Smooth muscle cell (in vitro differentiated cells): ENCODE data around the gene NPAS3. TPM values are rescaled to one million over a fixed set of nuclear protein-coding genes. Genes with fewer than 3 reads are reported as not detected.

ENCODE experiments used
- DNase-seq: peaks from one replicate; lab custom pipeline; 2025; ENCODE audit not compliant: unreplicated experiment; lab: John Stamatoyannopoulos, UW
- H2AFZ ChIP-seq: fragments of 200-600 bp; sonication (generic); 2 replicates; pipeline ENCODE4 v1.6.0; 2016; ENCODE audit warnings: antibody characterized with exemption, low read depth, mild to moderate bottlenecking
- H3F3A ChIP-seq: fragments of 200-600 bp; sonication (generic); 2 replicates; pipeline ENCODE4 v1.6.0; 2017; ENCODE audit warnings: antibody characterized with exemption, low read depth
- H3K27ac ChIP-seq: fragments of 200-600 bp; sonication (generic); 2 replicates; pipeline ENCODE4 v1.5.1; 2016; ENCODE audit warnings: low read depth, mild to moderate bottlenecking
- H3K27me3 ChIP-seq: fragments of 200-600 bp; sonication (generic); 2 replicates; pipeline ENCODE4 v1.6.1; 2016; ENCODE audit warnings: low read depth, mild to moderate bottlenecking
- H3K36me3 ChIP-seq: fragments of 200-600 bp; sonication (generic); 2 replicates; pipeline ENCODE4 v1.5.1; 2016; ENCODE audit warnings: low read depth
- H3K4me1 ChIP-seq: fragments of 200-600 bp; sonication (generic); 2 replicates; pipeline ENCODE4 v1.5.1; 2016; ENCODE audit warnings: low read depth
- H3K4me2 ChIP-seq: fragments of 200-600 bp; sonication (generic); 2 replicates; pipeline ENCODE4 v1.6.0; 2016; ENCODE audit warnings: mild to moderate bottlenecking
- H3K4me3 ChIP-seq: fragments of 200-600 bp; sonication (generic); 2 replicates; pipeline ENCODE4 v1.5.1; 2016; ENCODE audit warnings: mild to moderate bottlenecking
- H3K79me2 ChIP-seq: fragments of 200-600 bp; sonication (generic); 2 replicates; pipeline ENCODE4 v1.6.0; 2016; ENCODE audit warnings: low read depth, mild to moderate bottlenecking
- H3K9ac ChIP-seq: fragments of 200-600 bp; sonication (generic); 2 replicates; pipeline ENCODE4 v1.6.0; 2016; ENCODE audit warnings: low read depth
- H3K9me3 ChIP-seq: fragments of 200-600 bp; sonication (generic); replicated peaks from 2 replicates; pipeline ENCODE4 v1.5.1; 2016; ENCODE audit warnings: low read depth
- H4K20me1 ChIP-seq: fragments of 200-600 bp; sonication (generic); 2 replicates; pipeline ENCODE4 v1.6.0; 2016; ENCODE audit warnings: low read depth
- WGBS: methylation state at CpG from one replicate; pipeline ENCODE4 v1.1.7; 2016; ENCODE audit warnings: low lambda C conversion rate; 5-methylcytosine and 5-hydroxymethylcytosine counted together
- polyA plus RNA-seq: library from polyadenylated mRNA; unstranded; fragments of >200 nt; fragmentation: Nextera tagmentation; extraction: Ambion mirVana; gene quantifications from 2 replicates; pipeline ENCODE4 v1.2.1, GENCODE V29; 2016
- total RNA-seq: library from RNA; depleted of rRNA; stranded (reverse); fragments of >200 nt; gene quantifications from 2 replicates; pipeline ENCODE4 v1.2.3, GENCODE V29; 2014
- TF ChIP-seq, protein P1 (sequence below): fragments of 200-600 bp; sonication (generic); IDR thresholded peaks from 2 replicates; pipeline ENCODE4 v1.5.1; 2017; ENCODE audit warnings: borderline replicate concordance, mild to moderate bottlenecking, antibody characterized with exemption; ENCODE audit not compliant: insufficient read depth, poor library complexity, severe bottlenecking

NPAS3 gene
- total and polyA plus RNA-seq, 2 experiments from 2014 or later: 0.79 to 2.0 TPM

DNA sequence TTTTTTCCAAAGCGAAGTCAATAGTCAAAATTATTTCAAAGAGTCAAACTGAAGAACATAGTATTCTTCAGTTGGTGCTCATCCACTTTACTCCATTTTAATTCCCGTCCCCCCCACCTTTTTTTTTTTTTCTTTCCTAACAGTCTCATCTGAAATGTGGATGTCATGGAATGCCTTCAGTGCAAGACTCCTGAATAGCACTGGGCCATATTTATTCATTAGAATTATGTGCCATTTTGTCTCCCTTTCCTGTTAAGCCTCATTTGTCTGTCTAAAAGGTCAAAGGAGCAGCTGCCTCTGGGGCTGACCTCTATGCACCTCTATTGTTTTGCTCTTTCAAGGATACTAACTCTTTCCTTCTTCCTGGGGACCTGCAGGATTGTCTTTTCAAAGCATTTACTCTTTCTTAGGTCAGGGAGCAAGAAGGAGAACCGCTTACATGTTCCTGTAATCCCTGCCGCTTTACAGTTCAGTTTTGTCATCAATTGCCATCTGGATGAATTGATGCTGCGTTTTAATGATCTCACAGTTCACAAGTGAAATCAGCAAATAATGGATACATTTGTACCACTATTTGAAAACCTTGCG lies 310.6 kb downstream of the NPAS3 start:
- WGBS: 91% methylated on average over 6 of the region's 6 CpGs

DNA sequence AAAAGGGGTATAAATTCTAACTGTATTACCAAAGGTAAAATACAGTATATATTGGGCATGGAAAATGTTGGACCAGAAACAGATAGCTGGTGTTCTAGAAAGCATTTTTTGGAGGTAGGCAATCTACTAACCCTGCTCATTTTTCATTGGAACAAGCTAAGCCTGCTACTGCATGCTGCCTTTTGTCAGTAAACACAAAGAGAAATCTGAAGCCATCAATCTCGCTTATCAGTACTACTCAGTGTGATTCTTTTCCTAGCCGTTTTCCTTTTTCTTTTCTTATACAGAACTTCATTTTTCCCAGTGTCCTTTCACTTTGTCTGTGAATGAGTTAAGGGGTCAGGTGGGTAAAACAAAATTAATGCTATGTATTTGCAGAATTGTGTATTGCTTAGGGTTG lies 312.3 kb downstream of the NPAS3 start:
- Histone ChIP-seq H3K27me3 (no peaks in the 10 kb centered on the region), H3K79me2 (no peaks in the 10 kb centered on the region), H3K4me2 (no peak overlapping the region), H3F3A (no peaks in the 10 kb centered on the region), H3K4me1 (peaks cover 30% of the 10 kb centered on the region), H4K20me1 (no peaks in the 10 kb centered on the region), H3K4me3 (no peak overlapping the region), H3K36me3 (no peaks in the 10 kb centered on the region), H3K9me3 (no peaks in the 10 kb centered on the region), H3K27ac (no peak overlapping the region), H3K9ac (no peak overlapping the region), H2AFZ (no peak overlapping the region)
- TF ChIP-seq, protein P1, sequence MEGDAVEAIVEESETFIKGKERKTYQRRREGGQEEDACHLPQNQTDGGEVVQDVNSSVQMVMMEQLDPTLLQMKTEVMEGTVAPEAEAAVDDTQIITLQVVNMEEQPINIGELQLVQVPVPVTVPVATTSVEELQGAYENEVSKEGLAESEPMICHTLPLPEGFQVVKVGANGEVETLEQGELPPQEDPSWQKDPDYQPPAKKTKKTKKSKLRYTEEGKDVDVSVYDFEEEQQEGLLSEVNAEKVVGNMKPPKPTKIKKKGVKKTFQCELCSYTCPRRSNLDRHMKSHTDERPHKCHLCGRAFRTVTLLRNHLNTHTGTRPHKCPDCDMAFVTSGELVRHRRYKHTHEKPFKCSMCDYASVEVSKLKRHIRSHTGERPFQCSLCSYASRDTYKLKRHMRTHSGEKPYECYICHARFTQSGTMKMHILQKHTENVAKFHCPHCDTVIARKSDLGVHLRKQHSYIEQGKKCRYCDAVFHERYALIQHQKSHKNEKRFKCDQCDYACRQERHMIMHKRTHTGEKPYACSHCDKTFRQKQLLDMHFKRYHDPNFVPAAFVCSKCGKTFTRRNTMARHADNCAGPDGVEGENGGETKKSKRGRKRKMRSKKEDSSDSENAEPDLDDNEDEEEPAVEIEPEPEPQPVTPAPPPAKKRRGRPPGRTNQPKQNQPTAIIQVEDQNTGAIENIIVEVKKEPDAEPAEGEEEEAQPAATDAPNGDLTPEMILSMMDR: no peak
- DNase-seq: no peak
- WGBS: 74% methylated on average over 2 of the region's 2 CpGs

More for the DNA sequence above, 310.6 kb downstream of the NPAS3 start:
- Histone ChIP-seq H3K4me3 (no peak overlapping the region), H3K4me2 (no peak overlapping the region), H4K20me1 (no peaks in the 10 kb centered on the region), H3K79me2 (no peaks in the 10 kb centered on the region), H3K9ac (no peak overlapping the region), H3K9me3 (no peaks in the 10 kb centered on the region), H3K36me3 (no peaks in the 10 kb centered on the region), H3K27ac (no peak overlapping the region), H3K4me1 (peaks cover 30% of the 10 kb centered on the region), H2AFZ (no peak overlapping the region), H3K27me3 (no peaks in the 10 kb centered on the region), H3F3A (no peaks in the 10 kb centered on the region)
- TF ChIP-seq, protein P1: no peak
- DNase-seq: no peak

DNA sequence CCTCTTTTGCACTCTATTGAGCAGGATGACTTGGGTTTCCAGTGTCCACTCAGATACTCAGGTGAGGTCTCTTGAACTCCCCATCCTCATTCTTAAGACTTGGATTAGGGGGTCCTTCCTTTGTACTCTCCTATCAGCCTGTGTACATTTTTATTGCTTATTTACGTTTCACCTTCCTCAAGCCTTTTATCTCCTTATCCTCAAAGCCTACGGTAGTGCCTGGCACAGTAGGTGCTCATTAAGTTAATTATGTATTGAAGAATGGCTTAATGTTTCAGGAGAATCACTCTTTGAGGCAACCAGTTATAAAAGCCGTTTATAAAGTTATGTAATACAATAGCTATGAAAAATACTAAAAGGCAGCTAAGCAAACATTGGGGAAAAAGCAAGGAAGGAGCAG lies 315.7 kb downstream of the NPAS3 start:
- no peaks in the 10 kb centered on the region for H3K79me2 ChIP-seq
- H3K36me3 ChIP-seq: no peaks in the 10 kb centered on the region
- 75% methylated on average over 3 of the region's 3 CpGs for WGBS
- H3F3A ChIP-seq: no peaks in the 10 kb centered on the region
- H4K20me1 ChIP-seq: no peaks in the 10 kb centered on the region
- H3K4me2 ChIP-seq: no peak overlapping the region
- H3K27me3 ChIP-seq: no peaks in the 10 kb centered on the region
- H2AFZ ChIP-seq: no peak overlapping the region
- TF ChIP-seq, protein P1: no peak
- H3K4me1 ChIP-seq: peaks cover 22% of the 10 kb centered on the region
- no peak overlapping the region for H3K9ac ChIP-seq
- no peak overlapping the region for H3K4me3 ChIP-seq
- DNase-seq: no peak
- H3K9me3 ChIP-seq: no peaks in the 10 kb centered on the region
- H3K27ac ChIP-seq: no peak overlapping the region

DNA sequence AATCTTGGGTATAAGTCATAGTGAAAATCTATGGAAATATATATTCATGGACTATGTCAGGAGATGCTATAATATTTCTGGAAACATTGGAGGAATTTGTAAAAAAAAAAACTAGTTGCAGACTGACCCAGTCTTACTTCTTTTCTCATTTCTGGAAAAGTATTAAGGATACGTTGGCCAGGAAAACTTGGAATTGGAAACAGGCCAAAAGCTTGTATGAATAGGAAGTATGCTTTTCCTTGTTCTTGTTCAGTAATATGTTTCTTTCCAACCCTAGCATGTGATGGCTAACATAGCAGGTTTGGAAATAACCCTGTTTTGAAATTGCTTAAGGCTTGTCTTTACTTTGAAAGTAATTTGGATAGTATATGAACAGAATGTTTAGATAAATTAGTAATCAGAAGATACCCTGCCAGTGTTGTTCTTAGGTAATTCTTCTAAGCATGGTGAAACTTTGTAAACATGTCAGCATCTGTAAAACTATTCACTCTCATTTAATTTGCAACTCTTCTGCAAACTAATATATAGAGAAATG lies 316.2 kb downstream of the NPAS3 start:
- Histone ChIP-seq H3K27ac (no peak overlapping the region), H3K9ac (no peak overlapping the region), H3F3A (no peaks in the 10 kb centered on the region), H3K4me3 (no peak overlapping the region), H3K79me2 (no peaks in the 10 kb centered on the region), H4K20me1 (no peaks in the 10 kb centered on the region), H3K9me3 (no peaks in the 10 kb centered on the region), H3K36me3 (no peaks in the 10 kb centered on the region), H2AFZ (no peak overlapping the region), H3K27me3 (no peaks in the 10 kb centered on the region), H3K4me2 (no peak overlapping the region), H3K4me1 (peaks cover 17% of the 10 kb centered on the region)
- WGBS: 72% methylated on average over 1 of the region's 1 CpG
- TF ChIP-seq, protein P1: no peak
- no peak for DNase-seq
